GOT3 (cell line): ENCODE measurements around the gene YJEFN3.

ENCODE experiments used
- DNase-seq: peaks from one replicate; lab custom pipeline; 2025; ENCODE audit warnings: mixed read lengths; lab: John Stamatoyannopoulos, UW

The YJEFN3 gene

GRCh38 chr19:19523177-19523576 is 5.5 kb upstream of the YJEFN3 start:
- no peak for DNase-seq

GRCh38 chr19:19524053-19524452 is 4.7 kb upstream of the YJEFN3 start:
- no peak for DNase-seq

GRCh38 chr19:19525611-19526380 is 2.9 kb upstream of the YJEFN3 start:
- DNase-seq, result no peak

- DNase-seq, result no peak
These were observed 1.9 kb upstream of the YJEFN3 start for GRCh38 chr19:19526581-19527370.

GRCh38 chr19:19527371-19527656 is 1.4 kb upstream of the YJEFN3 start:
- DNase-seq, result no peak

GRCh38 chr19:19527674-19528625 is 761 bp upstream of the YJEFN3 start:
- DNase-seq, result no peak

GRCh38 chr19:19529783-19530422 is 1.2 kb downstream of the YJEFN3 start:
- DNase-seq, result no peak

GRCh38 chr19:19530423-19530804 is 1.7 kb downstream of the YJEFN3 start:
- no peak for DNase-seq

- DNase-seq, result no peak
These were observed 2.2 kb downstream of the YJEFN3 start for GRCh38 chr19:19530889-19531288.

GRCh38 chr19:19531951-19532805 is 3.5 kb downstream of the YJEFN3 start:
- peak; percentile 38 for DNase-seq

GRCh38 chr19:19532806-19533701 is 4.3 kb downstream of the YJEFN3 start:
- no peak for DNase-seq

GRCh38 chr19:19533841-19534240 is 5.1 kb downstream of the YJEFN3 start:
- no peak for DNase-seq

- DNase-seq, result no peak
These were observed 6.0 kb downstream of the YJEFN3 start for GRCh38 chr19:19534556-19535265.

- no peak for DNase-seq
These were observed 6.8 kb downstream of the YJEFN3 start for GRCh38 chr19:19535311-19536191.

- no peak for DNase-seq
These were observed 8.7 kb downstream of the YJEFN3 start for GRCh38 chr19:19537075-19538048.

GRCh38 chr19:19538061-19538784 is 9.5 kb downstream of the YJEFN3 start, which contains the start of gene CILP2:
TSS of gene CILP2 (plus strand) at chr19:19538265. CDS start at chr19:19538350, 85 bp downstream.
- no peak for DNase-seq
